OCI-LY7 (cell line): ENCODE results near the gene GEMIN2. TPM values are rescaled to one million over a fixed set of nuclear protein-coding genes. Genes with fewer than 3 reads are reported as not detected.

Experiments
- BruUV-seq: library from RNA; stranded (reverse); fragments of 400-500 nt; replicated peaks from 2 replicates; lab custom pipeline; 2021; lab: Mats Ljungman, UMichigan
- CTCF ChIA-PET: fragments of 300-600 bp; sonication (Branson Sonifier 250); formaldehyde crosslinking; loops from one replicate; lab custom pipeline; 2022; ENCODE audit warnings: antibody characterized with exemption; ENCODE audit not compliant: unreplicated experiment; lab: Charles Lee
- POLR2A ChIA-PET: fragments of 300-600 bp; sonication (Branson Sonifier 250); formaldehyde crosslinking; loops from one replicate; lab custom pipeline; 2022; ENCODE audit warnings: antibody characterized with exemption; lab: Charles Lee
- DNase-seq: peaks from one replicate; pipeline ENCODE4 v3.0.0-alpha.2; 2015; ENCODE audit warnings: low spot score
- H2AFZ ChIP-seq: fragments of 200-600 bp; sonication (generic), shearing (Covaris generic); 2 replicates; pipeline ENCODE4 v1.6.1; 2014; ENCODE audit warnings: mild to moderate bottlenecking, antibody characterized with exemption, low read length, moderate library complexity
- H3K27ac ChIP-seq: fragments of 200-600 bp; sonication (generic); 2 replicates; pipeline ENCODE4 v1.5.1; 2014; ENCODE audit warnings: mixed run types, low read depth, mild to moderate bottlenecking, moderate library complexity, low read length, inconsistent platforms; ENCODE audit not compliant: poor library complexity, severe bottlenecking
- H3K36me3 ChIP-seq: fragments of 200-600 bp; sonication (generic); 2 replicates; pipeline ENCODE4 v1.6.1; 2014; ENCODE audit warnings: mild to moderate bottlenecking, antibody characterized with exemption, low read length, moderate library complexity, mixed read lengths; ENCODE audit not compliant: insufficient read depth
- H3K4me1 ChIP-seq: fragments of 200-600 bp; sonication (generic); 2 replicates; pipeline ENCODE4 v1.5.1; 2014; ENCODE audit warnings: mild to moderate bottlenecking, low read length; ENCODE audit not compliant: insufficient read depth, poor library complexity, severe bottlenecking
- H3K4me2 ChIP-seq: fragments of 200-600 bp; sonication (generic); 2 replicates; pipeline ENCODE4 v1.6.1; 2014; ENCODE audit warnings: mild to moderate bottlenecking, low read length
- H3K4me3 ChIP-seq: fragments of 200-600 bp; sonication (generic); 2 replicates; pipeline ENCODE4 v1.5.1; 2014; ENCODE audit warnings: mild to moderate bottlenecking, low read depth, low read length; ENCODE audit not compliant: poor library complexity, severe bottlenecking
- H3K79me2 ChIP-seq: fragments of 200-600 bp; sonication (generic); 2 replicates; pipeline ENCODE4 v1.6.1; 2016; ENCODE audit warnings: low read depth, mild to moderate bottlenecking, low read length, moderate library complexity, mixed read lengths; ENCODE audit not compliant: insufficient read depth
- H3K9me2 ChIP-seq: fragments of 200-600 bp; sonication (generic); 2 replicates; pipeline ENCODE4 v1.6.1; 2016; ENCODE audit warnings: mild to moderate bottlenecking, low read length, mixed read lengths; ENCODE audit not compliant: insufficient read depth
- H3K9me3 ChIP-seq: fragments of 200-600 bp; sonication (generic); 2 replicates; pipeline ENCODE4 v1.6.1; 2014; ENCODE audit warnings: mild to moderate bottlenecking, mixed run types, low read length, mixed read lengths
- H4K20me1 ChIP-seq: fragments of 200-600 bp; sonication (generic); 2 replicates; pipeline ENCODE4 v1.6.1; 2014; ENCODE audit warnings: mild to moderate bottlenecking, antibody characterized with exemption, low read length, moderate library complexity, mixed read lengths; ENCODE audit not compliant: insufficient read depth
- CTCF ChIP-seq: fragments of 200-600 bp; sonication (generic); conservative IDR thresholded peaks from 2 replicates; pipeline ENCODE4 v1.5.1; 2014; ENCODE audit warnings: mild to moderate bottlenecking, antibody characterized with exemption, low read length, moderate library complexity, mixed read lengths
- EZH2phosphoT487 ChIP-seq: fragments of 200-600 bp; sonication (generic); IDR thresholded peaks from 2 replicates; pipeline ENCODE4 v1.6.1; 2018; ENCODE audit warnings: low read depth, borderline replicate concordance, mild to moderate bottlenecking, mixed run types, antibody characterized with exemption, low read length, moderate library complexity, mixed read lengths
- intact Hi-C: fragments of 100-400 bp; cut with micrococcal nuclease; formaldehyde crosslinking; loops from one replicate; pipeline ENCODE4 v1.10.0; 2022; ENCODE audit not compliant: unreplicated experiment
- total RNA-seq, 2 experiments: library from RNA; depleted of rRNA in 1 of 2; stranded (reverse); fragments of >200 nt in 1 of 2; shearing (Covaris generic) in 1 of 2; gene quantifications; 2 replicates each; pipeline ENCODE4 v1.2.3, GENCODE V29; 2014 to 2022

The GEMIN2 gene
- total RNA-seq, 2 experiments from 2014 or later: 46.2 to 53.4 TPM

GRCh38 chr14:39174560-39175444, 60.7 kb downstream of the GEMIN2 start, which contains the start of gene PNN:
TSS of gene PNN (plus strand) at chr14:39175254. CDS start at chr14:39175280, 26 bp downstream.
- Histone ChIP-seq H2AFZ (peak within 1 kb of the TSS; percentile 52; the same call in 1 of the 2 replicates), H3K4me2 (peak within 1 kb of the TSS; percentile 87), H3K9me3 (no peaks in the 10 kb centered on the region), H4K20me1 (peaks cover 23% of the 10 kb centered on the region), H3K79me2 (peaks cover 53% of the 10 kb centered on the region), H3K27ac (peak within 1 kb of the TSS; percentile 93), H3K4me3 (peak within 1 kb of the TSS; percentile 98), H3K36me3 (peaks cover 47% of the 10 kb centered on the region), H3K9me2 (no peaks in the 10 kb centered on the region), H3K4me1 (peaks cover 41% of the 10 kb centered on the region)
- DNase-seq: peak; percentile 99
- intact Hi-C loops: loop anchor here (1.0 to 10.0 kb wide), 3 partner anchors 92 to 1050 kb away; partner anchors contain the start of gene FBXO33
- ChIA-PET CTCF (no interaction called here), POLR2A (interaction anchor here (0.5 to 1.2 kb wide), 6 partner anchors 11 to 92 kb away, joined by 3 to 6 read pairs (median 4); partner anchors contain the start of gene GEMIN2)
- no TSS peak for BruUV-seq
- TF ChIP-seq CTCF (no peak), EZH2phosphoT487 (no peak)

GRCh38 chr14:39175445-39176262, 61.5 kb downstream of the GEMIN2 start:
- peak; percentile 68 for DNase-seq
- peaks cover 40% of the 10 kb centered on the region for H3K4me1 ChIP-seq
- ChIA-PET CTCF (no interaction called here), POLR2A (interaction anchor here (0.6 to 1.2 kb wide), 5 partner anchors 11 to 91 kb away, joined by 3 to 6 read pairs (median 4); partner anchors contain the start of gene GEMIN2)
- H3K27ac ChIP-seq: peak overlapping the region; percentile 93
- BruUV-seq: TSS peak; percentile 69
- H3K9me2 ChIP-seq: no peaks in the 10 kb centered on the region
- intact Hi-C loops: loop anchor here (1.0 to 10.0 kb wide), 3 partner anchors 92 to 1051 kb away; partner anchors contain the start of gene FBXO33
- peak overlapping the region; percentile 98 for H3K4me3 ChIP-seq
- H3K4me2 ChIP-seq: peak overlapping the region; percentile 74
- H3K9me3 ChIP-seq: no peaks in the 10 kb centered on the region
- no peak overlapping the region for H2AFZ ChIP-seq
- peaks cover 55% of the 10 kb centered on the region for H3K36me3 ChIP-seq
- peaks cover 23% of the 10 kb centered on the region for H4K20me1 ChIP-seq
- H3K79me2 ChIP-seq: peaks cover 58% of the 10 kb centered on the region
- TF ChIP-seq CTCF: no peak
- no peak for TF ChIP-seq EZH2phosphoT487
